Stimulated activated naive B cell treated with anti-CD40 and anti-IgM and Interleukin-4, amounts not matched to agents 10 μg/mL and 1 μg/mL and 100 μg/mL, for 72 hours (primary cell): ENCODE data around the gene SRPX2.

Experiments used
- ATAC-seq, 2 donors: fragments of 150-1000 bp; cut with Tn5 transposase; replicated peaks; 2 replicates each; pipeline ENCODE4 v1.10.0; 2021; ENCODE audit warnings: moderate library complexity in 1 of 2
- DNase-seq: peaks from one replicate; pipeline ENCODE4 v3.0.0; 2021
- H3K27ac Mint-ChIP-seq: one replicate; pipeline ENCODE4 v1.8.0; 2022; ENCODE audit warnings: mild to moderate bottlenecking, mixed read lengths
- H3K27me3 Mint-ChIP-seq, 2 donors: one replicate each; pipeline ENCODE4 v1.8.0; 2022; ENCODE audit warnings: mixed read lengths in 2 of 2
- H3K36me3 Mint-ChIP-seq, 2 donors: one replicate each; pipeline ENCODE4 v1.8.0; 2022; ENCODE audit warnings: mixed read lengths in 2 of 2, mild to moderate bottlenecking in 1 of 2
- H3K4me1 Mint-ChIP-seq, 2 donors: one replicate each; pipeline ENCODE4 v1.8.0; 2022; ENCODE audit warnings: mixed read lengths in 2 of 2, mild to moderate bottlenecking in 1 of 2
- H3K4me3 Mint-ChIP-seq, 2 donors: one replicate each; pipeline ENCODE4 v1.8.0; 2022; ENCODE audit warnings: mild to moderate bottlenecking in 2 of 2, mixed read lengths in 2 of 2, moderate library complexity in 1 of 2
- H3K9me3 Mint-ChIP-seq, 2 donors: one replicate each; pipeline ENCODE4 v1.8.0; 2022; ENCODE audit warnings: mixed read lengths in 2 of 2, mild to moderate bottlenecking in 1 of 2

Gene SRPX2, protein sequence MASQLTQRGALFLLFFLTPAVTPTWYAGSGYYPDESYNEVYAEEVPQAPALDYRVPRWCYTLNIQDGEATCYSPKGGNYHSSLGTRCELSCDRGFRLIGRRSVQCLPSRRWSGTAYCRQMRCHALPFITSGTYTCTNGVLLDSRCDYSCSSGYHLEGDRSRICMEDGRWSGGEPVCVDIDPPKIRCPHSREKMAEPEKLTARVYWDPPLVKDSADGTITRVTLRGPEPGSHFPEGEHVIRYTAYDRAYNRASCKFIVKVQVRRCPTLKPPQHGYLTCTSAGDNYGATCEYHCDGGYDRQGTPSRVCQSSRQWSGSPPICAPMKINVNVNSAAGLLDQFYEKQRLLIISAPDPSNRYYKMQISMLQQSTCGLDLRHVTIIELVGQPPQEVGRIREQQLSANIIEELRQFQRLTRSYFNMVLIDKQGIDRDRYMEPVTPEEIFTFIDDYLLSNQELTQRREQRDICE

DNA sequence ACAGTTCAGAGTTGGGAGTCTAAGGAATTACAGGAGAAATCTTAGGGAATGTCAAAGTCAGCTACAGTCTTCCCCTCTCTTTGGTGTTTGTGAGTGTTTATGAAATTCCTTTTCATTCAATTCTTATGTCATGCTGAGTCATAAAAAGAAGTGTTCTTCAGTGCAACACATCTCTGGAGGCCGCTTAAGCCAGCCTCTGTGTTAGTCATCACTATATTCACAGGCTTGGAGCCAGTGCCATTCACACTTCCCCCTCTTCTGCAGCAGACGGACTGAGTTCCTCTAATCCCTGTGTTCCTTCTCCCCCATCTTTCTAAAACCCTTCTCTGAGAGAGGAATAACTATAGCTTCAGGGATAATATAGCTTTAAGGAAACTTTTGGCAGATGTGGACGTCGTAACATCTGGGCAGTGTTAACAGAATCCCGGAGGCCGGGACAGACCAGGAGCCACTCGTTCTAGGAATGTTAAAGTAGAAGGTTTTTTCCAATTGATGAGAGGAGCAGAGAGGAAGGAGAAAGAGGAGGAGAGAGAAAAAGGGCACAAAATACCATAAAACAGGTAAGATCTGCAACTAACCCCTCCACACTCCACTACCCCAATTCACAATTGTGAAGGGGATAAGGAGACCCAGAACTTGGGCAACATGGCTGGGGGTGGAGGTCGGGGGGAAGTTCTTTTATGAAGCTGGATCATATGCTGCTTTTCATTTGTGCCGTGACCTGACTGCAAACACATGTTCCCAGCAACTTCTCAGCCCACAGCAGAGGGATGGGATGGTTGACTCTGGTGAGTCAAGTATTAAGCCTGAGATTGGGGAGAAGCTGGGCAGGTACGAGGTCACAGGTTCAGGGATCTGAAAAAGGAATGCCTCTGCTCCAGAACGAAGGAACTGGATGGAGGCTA lies at the start of gene SRPX2:
Gene SRPX2 (plus strand): TSS at position 244 of the 905 bp plus-strand sequence. CDS start 2,124 bp downstream, outside the sequence.
- Mint-ChIP-seq H3K9me3 (no peaks in the 10 kb centered on the region), H3K4me1 (no peaks in the 10 kb centered on the region), H3K36me3 (no peaks in the 10 kb centered on the region), H3K4me3 (no peak within 1 kb of the TSS), H3K27ac (no peak within 1 kb of the TSS), H3K27me3 (peaks cover 40 to 41% of the 10 kb centered on the region in 2 donors)
- DNase-seq (no peak), ATAC-seq (peak in 1 of 2 donors; percentile 67)

DNA sequence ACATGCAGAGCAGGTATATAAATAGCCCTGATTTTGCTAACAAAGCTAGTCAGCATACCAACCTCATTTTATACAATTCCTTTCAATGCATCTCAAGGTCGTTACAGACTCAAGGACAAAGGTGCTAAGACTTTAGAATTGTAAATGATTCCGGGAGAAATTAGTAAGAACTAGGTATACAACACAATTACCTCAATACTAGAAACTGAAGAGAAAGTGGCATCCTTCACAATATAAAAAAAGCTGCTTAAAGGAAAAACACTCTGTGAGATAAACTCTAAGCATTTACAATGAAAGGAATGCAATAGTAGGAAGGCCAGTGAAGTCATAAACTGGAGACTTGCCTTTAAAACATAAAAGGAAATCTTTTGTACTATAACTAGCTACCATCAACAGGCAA lies 47.4 kb upstream of the SRPX2 start:
- Mint-ChIP-seq H3K9me3 (no peaks in the 10 kb centered on the region), H3K27ac (no peak overlapping the region), H3K27me3 (peaks cover 12 to 13% of the 10 kb centered on the region in 2 donors), H3K4me1 (peaks cover 4 to 7% of the 10 kb centered on the region in 2 donors), H3K4me3 (no peak overlapping the region), H3K36me3 (no peaks in the 10 kb centered on the region)
- DNase-seq (no peak), ATAC-seq (no peak)

DNA sequence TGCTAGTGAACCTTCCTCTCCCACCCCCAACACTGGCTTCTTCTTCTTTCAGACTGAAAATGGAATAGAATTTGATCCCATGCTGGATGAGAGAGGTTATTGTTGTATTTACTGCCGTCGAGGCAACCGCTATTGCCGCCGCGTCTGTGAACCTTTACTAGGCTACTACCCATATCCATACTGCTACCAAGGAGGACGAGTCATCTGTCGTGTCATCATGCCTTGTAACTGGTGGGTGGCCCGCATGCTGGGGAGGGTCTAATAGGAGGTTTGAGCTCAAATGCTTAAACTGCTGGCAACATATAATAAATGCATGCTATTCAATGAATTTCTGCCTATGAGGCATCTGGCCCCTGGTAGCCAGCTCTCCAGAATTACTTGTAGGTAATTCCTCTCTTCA lies 44.5 kb upstream of the SRPX2 start:
- ATAC-seq (no peak), DNase-seq (no peak)
- Mint-ChIP-seq H3K27me3 (peaks cover 20% of the 10 kb centered on the region in 2 donors), H3K4me1 (peaks cover 4 to 7% of the 10 kb centered on the region in 2 donors), H3K9me3 (no peaks in the 10 kb centered on the region), H3K4me3 (no peak overlapping the region), H3K36me3 (no peaks in the 10 kb centered on the region), H3K27ac (no peak overlapping the region)

DNA sequence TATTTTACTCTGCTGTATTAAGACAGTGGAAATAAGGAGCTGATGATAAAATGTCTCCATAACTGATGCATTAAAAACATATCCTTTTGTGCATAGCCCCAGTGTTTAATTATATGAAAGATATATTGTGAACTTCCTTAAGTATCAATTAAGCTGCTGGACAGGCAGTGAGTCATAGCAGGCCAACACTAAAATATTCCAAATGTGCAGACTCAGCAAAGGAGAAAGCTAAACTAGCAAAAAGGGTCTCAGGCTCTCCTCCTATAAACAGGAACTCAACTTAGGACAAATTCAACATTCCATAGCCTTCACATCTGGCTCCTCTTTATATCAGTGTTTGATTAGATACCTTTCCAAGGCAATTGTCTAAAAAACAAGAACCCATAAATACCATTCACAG lies 43.7 kb upstream of the SRPX2 start:
- Mint-ChIP-seq H3K4me1 (peaks cover 4 to 7% of the 10 kb centered on the region in 2 donors), H3K27me3 (peaks cover 16 to 24% of the 10 kb centered on the region in 2 donors), H3K9me3 (no peaks in the 10 kb centered on the region), H3K36me3 (no peaks in the 10 kb centered on the region), H3K4me3 (no peak overlapping the region), H3K27ac (no peak overlapping the region)
- DNase-seq (no peak), ATAC-seq (no peak)

DNA sequence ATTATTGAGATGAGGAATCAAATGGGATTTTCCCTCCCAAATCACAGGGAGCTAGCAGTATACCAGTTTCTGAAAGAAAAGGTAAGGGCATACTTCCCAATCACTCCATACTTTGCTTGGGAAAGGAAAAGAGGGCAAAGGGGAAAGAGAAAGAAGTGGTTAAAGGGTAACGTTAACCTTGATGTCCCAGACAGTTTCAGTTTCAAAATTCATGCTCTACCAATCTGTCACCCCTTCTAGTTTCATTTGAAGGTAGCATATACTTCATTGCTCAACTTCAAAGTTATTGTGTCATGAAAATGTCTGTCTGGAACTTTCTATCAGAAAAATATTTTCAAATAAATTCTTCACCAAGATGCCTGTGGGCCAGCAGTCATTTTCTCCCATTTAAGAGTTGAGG lies 43.2 kb upstream of the SRPX2 start:
- Mint-ChIP-seq H3K4me3 (no peak overlapping the region), H3K4me1 (peaks cover 4 to 7% of the 10 kb centered on the region in 2 donors), H3K9me3 (no peaks in the 10 kb centered on the region), H3K27me3 (peaks cover 12 to 20% of the 10 kb centered on the region in 2 donors), H3K36me3 (no peaks in the 10 kb centered on the region), H3K27ac (no peak overlapping the region)
- no peak for DNase-seq
- ATAC-seq: peak; percentile 62 to 83

DNA sequence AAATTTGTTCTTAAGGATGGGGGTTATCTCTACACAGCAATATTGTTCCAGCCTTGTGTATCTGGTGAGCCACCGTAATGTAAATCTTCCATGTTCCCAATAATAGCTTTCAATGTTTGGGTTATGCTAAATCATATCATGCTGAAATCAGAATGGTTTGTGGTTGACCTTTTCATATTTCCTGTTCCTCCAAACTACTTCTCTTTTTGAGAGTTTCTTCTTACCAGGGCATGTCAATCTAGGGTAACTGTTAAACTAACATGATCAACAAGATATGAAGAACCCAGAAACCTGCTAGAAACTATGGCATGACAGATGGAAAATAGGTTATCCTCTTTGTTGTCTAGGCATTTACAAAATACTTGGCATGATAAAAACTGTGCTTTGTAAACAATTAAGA lies 37.2 kb upstream of the SRPX2 start:
- ATAC-seq: peak; percentile 80 to 94
- no peak for DNase-seq
- no peak overlapping the region for H3K27ac Mint-ChIP-seq

DNA sequence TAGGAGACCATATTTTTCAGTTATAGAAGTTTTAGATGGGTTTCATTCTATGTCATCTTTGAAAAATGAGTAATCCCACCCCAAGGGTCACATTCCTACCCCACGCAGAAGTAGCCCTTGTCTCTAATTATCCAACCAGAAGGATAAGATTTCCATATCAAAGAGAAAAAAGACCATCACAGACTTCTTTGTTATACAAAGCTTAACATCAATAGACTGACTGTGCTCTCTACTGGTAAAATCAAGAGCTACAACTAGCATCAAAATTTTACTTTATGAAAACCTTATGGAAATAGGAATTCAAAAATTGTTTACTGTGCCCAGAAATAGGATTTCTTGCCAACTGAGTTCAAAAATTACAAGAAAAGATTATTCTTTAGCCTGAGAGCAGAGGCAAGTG lies 34.4 kb upstream of the SRPX2 start:
- Mint-ChIP-seq H3K27me3 (peaks cover 4 to 34% of the 10 kb centered on the region in 2 donors), H3K4me3 (no peak overlapping the region), H3K4me1 (peaks cover 4 to 7% of the 10 kb centered on the region in 2 donors), H3K36me3 (no peaks in the 10 kb centered on the region), H3K27ac (no peak overlapping the region), H3K9me3 (no peaks in the 10 kb centered on the region)
- DNase-seq (no peak), ATAC-seq (no peak)

More for the DNA sequence above, 37.2 kb upstream of the SRPX2 start:
- no peaks in the 10 kb centered on the region for H3K9me3 Mint-ChIP-seq
- H3K36me3 Mint-ChIP-seq: no peaks in the 10 kb centered on the region
- H3K4me3 Mint-ChIP-seq: no peak overlapping the region
- H3K27me3 Mint-ChIP-seq: peaks cover 14 to 29% of the 10 kb centered on the region in 2 donors
- peaks cover 4 to 7% of the 10 kb centered on the region in 2 donors for H3K4me1 Mint-ChIP-seq

DNA sequence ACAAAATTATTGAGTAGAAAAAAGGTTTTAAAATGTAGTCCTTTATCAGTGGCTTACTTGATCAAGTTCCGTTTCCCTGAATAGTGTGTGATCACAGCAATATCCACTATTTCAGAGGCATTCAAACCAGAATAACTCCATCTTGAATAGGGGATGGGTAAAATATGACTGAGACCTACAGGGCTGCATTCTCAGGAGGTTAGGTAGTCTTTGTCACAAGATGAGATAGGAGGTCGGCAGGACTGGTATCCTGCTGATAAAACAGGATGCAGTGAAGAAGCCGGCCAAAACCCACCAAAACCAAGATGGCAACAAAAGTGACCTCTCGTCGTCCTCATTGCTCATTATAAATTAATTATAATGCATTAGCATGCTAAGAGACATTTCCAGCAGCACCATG lies 32.0 kb upstream of the SRPX2 start:
- H3K4me3 Mint-ChIP-seq: no peak overlapping the region
- H3K4me1 Mint-ChIP-seq: peaks cover 0 to under 1% of the 10 kb centered on the region in 2 donors
- DNase-seq: no peak
- no peaks in the 10 kb centered on the region for H3K9me3 Mint-ChIP-seq
- peaks cover 14 to 42% of the 10 kb centered on the region in 2 donors for H3K27me3 Mint-ChIP-seq
- no peaks in the 10 kb centered on the region for H3K36me3 Mint-ChIP-seq
- H3K27ac Mint-ChIP-seq: no peak overlapping the region
- ATAC-seq: no peak

DNA sequence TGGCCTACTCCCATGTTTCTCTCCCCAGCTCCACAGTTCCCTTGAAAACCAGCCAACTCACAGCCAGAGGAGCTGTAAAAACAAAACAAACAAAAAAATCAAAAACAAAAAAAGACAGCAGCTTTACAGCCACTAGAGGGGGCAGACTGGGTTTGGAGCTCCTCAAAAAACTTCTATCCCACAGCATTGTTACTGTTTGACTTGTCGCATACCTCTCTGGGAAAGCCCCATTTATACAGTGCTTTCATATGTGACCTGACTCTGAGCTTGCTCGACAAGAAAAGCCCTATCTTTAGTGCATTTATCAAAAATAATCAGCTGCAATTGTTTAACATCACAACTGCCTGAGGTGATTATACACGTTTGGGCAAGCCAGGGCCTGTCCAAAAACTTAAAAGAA lies 29.0 kb upstream of the SRPX2 start:
- Mint-ChIP-seq H3K27ac (no peak overlapping the region), H3K27me3 (peaks cover 27 to 43% of the 10 kb centered on the region in 2 donors), H3K9me3 (no peaks in the 10 kb centered on the region), H3K4me1 (no peaks in the 10 kb centered on the region), H3K36me3 (no peaks in the 10 kb centered on the region), H3K4me3 (no peak overlapping the region)
- peak; percentile 19 for DNase-seq
- peak; percentile 95 to 99 for ATAC-seq

DNA sequence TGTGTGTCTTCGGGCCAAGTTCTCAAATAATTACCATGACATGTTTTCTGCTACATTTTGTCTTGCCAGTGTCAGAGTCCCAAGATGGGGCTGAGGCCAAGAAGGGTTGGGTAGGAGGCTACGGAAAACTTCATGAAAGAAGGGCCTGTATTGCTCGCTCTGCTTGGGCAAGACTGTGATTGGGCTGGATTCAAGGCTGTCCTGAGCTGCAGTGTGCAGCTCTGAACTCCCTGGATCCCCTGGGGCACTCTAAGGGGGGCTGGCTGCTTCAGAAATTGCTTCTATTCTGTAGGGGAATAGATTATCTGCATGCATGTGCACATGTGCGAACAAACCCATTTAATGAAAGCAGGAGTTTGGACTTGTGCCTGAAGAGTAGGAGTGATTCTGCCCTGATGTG lies 21.0 kb upstream of the SRPX2 start:
- H3K27me3 Mint-ChIP-seq: peaks cover 21% of the 10 kb centered on the region in 2 donors
- H3K9me3 Mint-ChIP-seq: peaks cover 0 to 3% of the 10 kb centered on the region in 2 donors
- H3K4me1 Mint-ChIP-seq: peaks cover 8% of the 10 kb centered on the region in 2 donors
- H3K27ac Mint-ChIP-seq: no peak overlapping the region
- H3K4me3 Mint-ChIP-seq: no peak overlapping the region
- no peak for ATAC-seq
- no peaks in the 10 kb centered on the region for H3K36me3 Mint-ChIP-seq
- DNase-seq: no peak

DNA sequence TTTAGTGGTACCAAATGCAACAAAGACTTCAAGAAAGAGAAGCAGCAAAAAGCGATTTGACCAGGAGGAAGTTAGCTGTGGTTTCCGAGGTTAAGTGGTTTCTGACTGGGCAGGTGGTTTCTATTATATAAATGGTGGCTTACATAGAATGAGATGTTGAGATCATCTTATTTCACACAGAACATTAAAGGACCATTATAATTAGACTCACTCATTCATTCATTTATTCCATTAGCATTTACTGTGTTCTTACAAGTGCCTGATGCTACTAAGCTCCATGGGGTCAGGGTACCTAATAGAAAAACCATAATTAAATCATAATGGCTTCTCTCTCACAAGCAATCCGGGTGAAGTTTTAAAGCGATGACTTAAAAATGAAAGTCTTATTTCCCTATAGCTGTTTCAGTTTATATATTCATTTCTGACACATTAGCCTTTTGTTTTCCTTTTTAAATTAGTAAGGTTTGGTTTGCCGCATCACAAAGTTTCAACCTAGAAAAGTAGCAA lies 18.0 kb upstream of the SRPX2 start:
- Mint-ChIP-seq H3K36me3 (no peaks in the 10 kb centered on the region), H3K4me1 (peaks cover 8% of the 10 kb centered on the region in 2 donors), H3K27ac (no peak overlapping the region), H3K4me3 (no peak overlapping the region), H3K27me3 (peaks cover 7 to 33% of the 10 kb centered on the region in 2 donors), H3K9me3 (no peaks in the 10 kb centered on the region)
- peak; percentile 44 for DNase-seq
- peak; percentile 94 for ATAC-seq

DNA sequence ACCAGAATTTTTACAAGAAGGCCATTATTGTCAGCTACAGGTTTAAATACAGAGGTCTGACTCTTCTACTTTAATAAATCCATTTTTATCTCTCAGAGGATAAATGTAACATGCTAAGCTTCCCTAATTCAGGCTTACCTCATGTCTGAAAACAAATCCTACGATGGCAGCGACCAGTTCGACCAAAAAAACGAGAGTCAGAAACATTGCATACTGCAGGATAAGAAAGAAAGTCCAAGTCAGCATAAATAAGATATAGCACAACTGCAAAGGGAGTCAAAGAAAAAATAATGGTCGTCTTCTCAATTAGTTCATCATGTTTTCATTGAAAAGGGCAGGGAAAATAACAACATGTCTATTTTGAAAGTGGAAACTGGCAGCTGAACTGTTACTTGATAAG lies 9.0 kb upstream of the SRPX2 start:
- peaks cover 5 to 11% of the 10 kb centered on the region in 2 donors for H3K4me1 Mint-ChIP-seq
- H3K4me3 Mint-ChIP-seq: no peak overlapping the region
- H3K27me3 Mint-ChIP-seq: peaks cover 32 to 44% of the 10 kb centered on the region in 2 donors
- no peaks in the 10 kb centered on the region for H3K36me3 Mint-ChIP-seq
- H3K9me3 Mint-ChIP-seq: peaks cover 0 to 2% of the 10 kb centered on the region in 2 donors
- H3K27ac Mint-ChIP-seq: no peak overlapping the region
- no peak for ATAC-seq
- no peak for DNase-seq

DNA sequence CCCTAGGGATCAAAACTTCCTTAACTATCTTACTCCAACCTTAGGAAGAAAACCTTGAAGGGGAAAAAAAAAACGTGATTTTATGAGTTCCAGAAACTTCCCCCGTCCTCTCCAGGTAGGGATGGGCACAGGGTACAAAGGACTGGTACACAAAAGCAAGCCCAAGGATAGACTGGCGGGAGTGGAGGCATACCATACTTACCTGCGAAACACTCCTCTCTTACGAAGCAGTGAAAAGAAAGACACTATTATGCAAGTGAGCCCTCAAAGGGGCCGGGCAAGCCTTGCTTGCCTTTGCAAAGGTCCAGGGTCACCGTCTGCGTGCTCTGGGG lies 8.0 kb upstream of the SRPX2 start:
- peak overlapping the region in 1 of 2 donors; percentile 86 for H3K4me3 Mint-ChIP-seq
- H3K27ac Mint-ChIP-seq: no peak overlapping the region
- H3K27me3 Mint-ChIP-seq: peaks cover 32 to 39% of the 10 kb centered on the region in 2 donors
- peaks cover 0 to 2% of the 10 kb centered on the region in 2 donors for H3K9me3 Mint-ChIP-seq
- ATAC-seq (no peak), DNase-seq (no peak)
- peaks cover 5 to 11% of the 10 kb centered on the region in 2 donors for H3K4me1 Mint-ChIP-seq
- H3K36me3 Mint-ChIP-seq: no peaks in the 10 kb centered on the region

DNA sequence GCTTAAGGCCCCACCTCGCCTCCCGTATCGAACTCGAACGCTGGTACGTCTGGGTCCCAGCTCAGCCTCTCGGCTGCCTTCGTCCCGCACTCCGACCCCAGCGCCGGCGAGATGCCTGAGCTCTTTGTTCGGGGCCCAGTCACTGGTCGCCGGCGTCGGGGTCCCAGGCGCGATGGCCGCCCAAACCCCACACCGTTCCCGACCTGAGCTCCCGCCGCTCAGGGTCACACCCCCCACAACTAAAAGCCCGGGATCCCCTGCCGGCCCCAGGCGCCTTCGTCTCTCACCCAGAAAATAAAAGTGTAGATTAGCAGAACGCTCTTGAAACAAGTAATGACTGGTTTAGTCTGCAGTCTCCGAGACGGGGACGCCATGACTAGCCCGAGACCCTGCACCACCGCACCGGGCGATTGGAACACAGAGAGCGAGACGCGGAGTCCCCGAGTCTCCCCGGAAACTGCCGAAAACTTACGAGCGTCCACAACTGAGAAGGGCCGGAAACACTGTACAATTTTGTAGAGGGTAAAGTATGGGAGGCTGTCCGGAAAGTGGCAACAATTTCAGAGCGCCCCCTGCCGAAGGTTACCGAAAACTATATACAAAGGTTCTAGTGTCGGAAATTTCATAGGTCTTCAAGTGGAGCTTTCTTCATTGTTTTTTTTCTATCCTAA lies 7.5 kb upstream of the SRPX2 start, which contains the start of gene TSPAN6:
Gene TSPAN6 (minus strand): TSS at position 486 of the 671 bp plus-strand sequence. CDS start 112 bp downstream, at position 374.
- peak within 1 kb of the TSS; percentile 85 for H3K27ac Mint-ChIP-seq

More for the DNA sequence above, 7.5 kb upstream of the SRPX2 start, which contains the start of gene TSPAN6:
- no peaks in the 10 kb centered on the region for H3K36me3 Mint-ChIP-seq
- ATAC-seq (peak; percentile 91 to 98), DNase-seq (peak; percentile 42)
- H3K9me3 Mint-ChIP-seq: peaks cover 0 to 2% of the 10 kb centered on the region in 2 donors
- peaks cover 5 to 11% of the 10 kb centered on the region in 2 donors for H3K4me1 Mint-ChIP-seq
- H3K27me3 Mint-ChIP-seq: peaks cover 37 to 40% of the 10 kb centered on the region in 2 donors
- H3K4me3 Mint-ChIP-seq: peak within 1 kb of the TSS; percentile 86 to 92
